ENCODE results near the gene RNF121.

DNA sequence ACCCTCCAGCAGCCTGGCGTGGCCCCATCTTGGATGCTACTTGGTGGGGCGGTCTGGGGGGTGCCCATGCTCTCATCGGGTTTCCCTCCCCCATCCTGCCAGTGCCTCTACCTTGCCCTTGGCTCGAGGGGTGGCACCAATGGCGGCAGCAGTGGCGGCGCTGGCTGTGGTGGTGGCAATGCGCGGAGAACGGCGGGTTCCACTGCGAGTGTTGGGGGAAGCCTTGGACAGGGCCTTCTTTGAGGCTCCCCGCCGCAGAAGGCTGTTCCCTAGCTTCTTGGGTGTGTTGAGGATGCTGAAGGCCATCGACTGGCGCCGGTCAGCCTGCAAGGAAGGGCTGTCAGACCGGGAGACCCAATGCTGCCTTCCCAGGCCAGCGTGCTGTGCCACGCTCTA, 74.9 kb downstream of the RNF121 start:
- TF ChIP-seq, protein P1, sequence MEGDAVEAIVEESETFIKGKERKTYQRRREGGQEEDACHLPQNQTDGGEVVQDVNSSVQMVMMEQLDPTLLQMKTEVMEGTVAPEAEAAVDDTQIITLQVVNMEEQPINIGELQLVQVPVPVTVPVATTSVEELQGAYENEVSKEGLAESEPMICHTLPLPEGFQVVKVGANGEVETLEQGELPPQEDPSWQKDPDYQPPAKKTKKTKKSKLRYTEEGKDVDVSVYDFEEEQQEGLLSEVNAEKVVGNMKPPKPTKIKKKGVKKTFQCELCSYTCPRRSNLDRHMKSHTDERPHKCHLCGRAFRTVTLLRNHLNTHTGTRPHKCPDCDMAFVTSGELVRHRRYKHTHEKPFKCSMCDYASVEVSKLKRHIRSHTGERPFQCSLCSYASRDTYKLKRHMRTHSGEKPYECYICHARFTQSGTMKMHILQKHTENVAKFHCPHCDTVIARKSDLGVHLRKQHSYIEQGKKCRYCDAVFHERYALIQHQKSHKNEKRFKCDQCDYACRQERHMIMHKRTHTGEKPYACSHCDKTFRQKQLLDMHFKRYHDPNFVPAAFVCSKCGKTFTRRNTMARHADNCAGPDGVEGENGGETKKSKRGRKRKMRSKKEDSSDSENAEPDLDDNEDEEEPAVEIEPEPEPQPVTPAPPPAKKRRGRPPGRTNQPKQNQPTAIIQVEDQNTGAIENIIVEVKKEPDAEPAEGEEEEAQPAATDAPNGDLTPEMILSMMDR (IDR thresholded peaks at IDR 0.05) = no peak
- TF ChIP-seq POLR2A (IDR thresholded peaks at IDR 0.05) = no peak
- no peak for TF ChIP-seq EP300 (IDR thresholded peaks at IDR 0.05)

Measured in ovary (tissue), 3 donors.